SW480 (cell line): Measurements from ENCODE around the gene ARHGEF17.
A peak's percentile ranks its signal among the peaks of the same experiment; 100 is the strongest.

Experiments used
- DNase-seq: peaks from one replicate; pipeline ENCODE4 v3.0.0-alpha.2; 2016; ENCODE audit warnings: low spot score

ARHGEF17 gene

DNA sequence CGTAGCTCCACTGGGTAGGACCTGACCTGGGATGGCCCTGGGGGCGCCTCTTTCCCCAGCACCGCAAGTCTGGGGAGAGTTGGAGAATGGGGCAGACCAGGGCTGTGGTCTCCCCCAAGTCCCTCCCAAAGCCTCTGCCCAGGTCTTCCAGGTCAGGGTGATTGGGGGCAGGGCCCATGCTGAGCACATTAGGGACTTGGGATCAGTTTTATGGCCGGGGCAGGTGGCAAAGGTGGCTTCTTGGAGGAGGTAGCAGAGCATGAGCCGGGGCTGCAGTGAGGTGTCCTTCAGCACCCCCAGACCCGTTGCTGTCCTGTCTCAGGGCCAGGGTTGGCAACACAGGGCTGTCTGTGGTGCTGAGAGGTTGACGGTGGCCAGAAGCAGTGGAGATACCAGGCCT lies 74.1 kb downstream of the ARHGEF17 start:
- no peak for DNase-seq

DNA sequence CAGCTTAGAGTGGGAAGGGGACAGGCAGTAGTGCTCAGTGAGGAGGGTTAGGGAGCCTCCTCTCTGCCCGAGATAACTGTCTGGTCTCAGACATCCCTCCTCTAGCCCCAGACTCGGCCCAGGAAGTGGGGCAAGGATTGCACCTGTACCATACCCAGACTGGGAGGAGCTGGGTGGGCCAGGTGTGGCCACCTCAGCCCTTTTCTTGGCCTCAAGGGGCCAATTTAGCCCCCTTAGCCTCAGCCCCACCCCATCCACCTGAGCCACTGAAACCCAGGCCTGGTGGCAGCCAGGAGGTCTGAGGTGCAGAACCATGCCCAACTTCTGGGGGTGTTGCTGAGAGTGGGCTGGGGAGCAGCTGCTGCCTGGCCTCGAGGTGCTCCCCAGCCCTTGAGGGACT lies 74.7 kb downstream of the ARHGEF17 start:
- DNase-seq, result no peak

GRCh38 chr11:73383249-73384124 lies 75.4 kb downstream of the ARHGEF17 start:
- no peak for DNase-seq

DNA sequence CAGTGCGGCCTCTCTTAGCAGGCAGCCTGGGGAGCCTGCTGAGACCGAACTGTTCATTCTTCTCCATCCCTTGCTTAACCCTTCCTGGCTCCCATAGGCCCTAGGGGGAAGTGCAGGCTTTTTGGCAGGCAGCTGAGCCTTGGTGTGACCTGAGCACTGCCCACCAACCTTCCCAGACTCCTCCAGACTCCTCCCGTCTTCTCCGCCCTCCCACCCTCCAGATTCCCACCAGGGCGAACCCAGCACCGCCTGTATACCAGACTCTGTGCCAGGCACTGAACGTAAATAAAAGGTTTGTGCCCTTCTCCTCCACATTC lies 76.0 kb downstream of the ARHGEF17 start:
- DNase-seq, result no peak

- no peak for DNase-seq
Observed at GRCh38 chr11:73384531-73384871, 76.4 kb downstream of the ARHGEF17 start.

DNA sequence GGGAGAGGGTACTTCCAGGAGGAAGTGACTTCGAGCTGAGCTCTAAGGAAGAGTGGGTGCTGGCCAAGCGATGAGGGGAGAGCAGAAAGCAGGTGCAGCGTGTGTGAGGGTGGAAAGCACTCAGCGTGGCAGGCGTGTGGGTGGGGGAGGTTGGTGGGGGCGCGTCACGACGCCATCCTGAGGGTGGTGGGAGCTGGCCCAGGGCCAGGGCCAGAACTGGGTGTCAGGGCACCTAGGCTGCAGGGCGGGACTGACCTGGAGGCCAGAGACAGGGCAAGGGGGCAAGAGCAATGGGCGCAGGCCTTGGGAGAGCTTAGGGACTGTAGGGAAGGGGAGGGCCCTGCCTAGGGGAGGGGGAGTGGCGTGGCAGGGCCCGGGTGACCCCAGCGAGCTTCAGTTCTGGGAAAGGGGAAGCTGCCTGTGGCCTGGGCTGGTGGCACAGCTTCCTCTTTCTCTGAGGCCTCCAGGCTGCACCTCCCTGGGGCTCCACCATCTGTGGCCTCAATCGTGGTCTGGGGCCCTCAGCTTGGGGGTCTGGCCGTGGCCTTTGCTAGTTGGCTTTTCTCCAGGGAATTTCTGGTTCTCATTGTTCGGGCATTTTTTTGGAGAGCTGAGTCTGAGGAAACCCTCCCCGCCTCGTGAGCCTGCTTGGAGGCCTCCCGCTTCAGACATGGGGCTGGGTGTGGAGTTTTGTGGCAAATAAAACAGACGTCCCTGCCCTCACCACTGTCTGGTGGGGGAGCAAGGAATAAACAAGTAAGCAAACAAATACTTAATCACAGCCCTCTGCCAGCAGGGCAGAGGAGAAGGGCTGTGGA lies 77.0 kb downstream of the ARHGEF17 start:
- DNase-seq, result no peak

DNA sequence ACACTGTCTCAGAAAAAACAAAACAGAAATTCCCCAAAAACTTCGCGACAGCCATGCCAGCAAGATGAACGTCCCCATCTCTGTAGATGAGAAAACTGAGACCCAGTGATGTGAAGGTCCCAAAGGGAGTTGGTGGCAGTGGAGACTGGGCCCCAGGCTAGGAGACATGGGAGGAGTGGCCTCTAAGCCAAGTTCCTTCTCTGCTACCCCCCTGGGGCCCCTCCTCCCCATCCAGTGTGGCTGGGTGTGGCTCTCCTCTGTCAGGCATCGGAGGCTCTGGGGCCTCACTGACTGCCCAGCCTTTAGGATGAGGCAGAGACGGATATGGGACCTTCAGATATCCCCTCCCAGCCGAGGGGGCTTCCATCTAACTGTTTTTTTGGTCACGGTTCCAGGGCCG lies 77.9 kb downstream of the ARHGEF17 start:
- DNase-seq, result no peak

GRCh38 chr11:73386546-73386945 lies 78.5 kb downstream of the ARHGEF17 start:
- no peak for DNase-seq

DNA sequence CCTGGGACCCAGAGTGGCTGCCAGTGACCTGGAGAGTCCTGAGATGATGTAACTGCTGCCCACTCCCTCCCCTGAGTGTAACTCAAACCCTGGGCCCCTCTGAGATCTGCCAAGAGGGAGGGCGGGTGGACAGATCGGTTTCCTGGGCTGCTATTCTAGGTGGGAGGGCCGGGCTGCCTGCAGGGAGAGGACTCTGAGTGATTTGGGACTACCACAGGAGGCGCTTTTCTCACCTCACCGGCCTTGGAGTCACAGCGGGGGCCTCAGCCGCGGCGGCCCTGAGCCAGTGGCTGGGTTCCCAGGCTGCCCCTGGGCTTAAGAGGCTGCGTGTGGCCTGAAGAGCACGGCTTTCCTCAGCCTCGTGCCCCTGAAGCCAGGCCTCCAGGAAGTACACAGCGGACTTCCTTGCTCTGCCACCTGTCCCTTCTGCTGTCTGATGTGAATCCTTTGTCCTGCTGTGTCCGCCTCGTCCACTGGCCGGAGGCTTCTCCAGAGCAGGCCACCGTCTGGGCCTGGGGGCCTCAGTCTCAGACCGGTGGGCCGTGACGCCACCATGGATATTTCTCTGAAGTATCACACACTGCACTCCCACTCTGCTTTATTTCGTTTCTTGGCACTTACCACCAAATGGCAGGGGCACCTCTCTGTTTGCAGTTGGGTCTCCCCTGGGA lies 79.7 kb downstream of the ARHGEF17 start:
- DNase-seq, result no peak

DNA sequence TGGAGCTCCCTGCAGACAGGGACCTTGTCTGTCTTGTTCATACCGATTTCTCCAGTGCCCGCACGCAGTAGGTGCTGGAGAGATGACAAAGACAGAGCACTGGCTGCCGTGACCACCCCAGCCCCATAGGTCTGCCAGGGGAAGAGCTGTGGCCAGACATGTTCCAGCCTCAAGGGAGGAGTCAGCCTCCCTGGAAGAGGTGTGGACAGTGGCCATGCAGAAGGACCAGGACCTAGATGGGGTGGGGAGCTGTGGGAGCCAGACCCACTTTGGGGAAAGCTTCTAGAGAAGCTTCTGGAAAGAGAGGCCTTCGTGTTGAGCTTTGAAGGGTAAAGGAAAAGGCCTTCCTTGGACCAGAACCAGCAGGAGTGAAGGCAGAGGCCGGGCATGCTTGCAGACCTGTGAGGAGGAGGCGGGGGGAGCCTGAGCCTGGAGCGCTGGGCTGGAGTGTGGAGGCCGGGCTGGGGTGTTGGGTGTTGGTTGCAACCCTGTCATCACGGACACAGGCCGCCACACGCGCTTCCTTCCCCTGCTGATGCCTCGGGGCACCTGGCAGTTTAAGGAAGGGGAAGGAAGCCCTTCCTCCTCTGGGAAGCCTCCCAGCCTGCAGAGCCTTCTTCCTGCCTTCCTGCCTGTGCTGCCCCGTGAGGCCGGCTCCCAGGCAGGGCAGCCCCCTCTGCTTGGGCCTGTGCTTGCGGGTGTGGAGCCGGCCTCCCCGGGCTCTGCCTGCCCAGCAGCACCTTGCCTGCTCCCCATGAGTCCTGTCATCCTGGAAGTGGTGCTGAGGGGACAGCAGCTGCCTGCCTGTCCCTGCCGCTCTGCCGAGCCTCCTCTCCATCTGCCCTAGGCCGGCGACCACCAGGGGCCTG lies 80.4 kb downstream of the ARHGEF17 start:
- DNase-seq, result no peak

- no peak for DNase-seq
Observed at GRCh38 chr11:73389134-73389525, 81.1 kb downstream of the ARHGEF17 start.

GRCh38 chr11:73389916-73390315 lies 81.8 kb downstream of the ARHGEF17 start:
- DNase-seq, result no peak

DNA sequence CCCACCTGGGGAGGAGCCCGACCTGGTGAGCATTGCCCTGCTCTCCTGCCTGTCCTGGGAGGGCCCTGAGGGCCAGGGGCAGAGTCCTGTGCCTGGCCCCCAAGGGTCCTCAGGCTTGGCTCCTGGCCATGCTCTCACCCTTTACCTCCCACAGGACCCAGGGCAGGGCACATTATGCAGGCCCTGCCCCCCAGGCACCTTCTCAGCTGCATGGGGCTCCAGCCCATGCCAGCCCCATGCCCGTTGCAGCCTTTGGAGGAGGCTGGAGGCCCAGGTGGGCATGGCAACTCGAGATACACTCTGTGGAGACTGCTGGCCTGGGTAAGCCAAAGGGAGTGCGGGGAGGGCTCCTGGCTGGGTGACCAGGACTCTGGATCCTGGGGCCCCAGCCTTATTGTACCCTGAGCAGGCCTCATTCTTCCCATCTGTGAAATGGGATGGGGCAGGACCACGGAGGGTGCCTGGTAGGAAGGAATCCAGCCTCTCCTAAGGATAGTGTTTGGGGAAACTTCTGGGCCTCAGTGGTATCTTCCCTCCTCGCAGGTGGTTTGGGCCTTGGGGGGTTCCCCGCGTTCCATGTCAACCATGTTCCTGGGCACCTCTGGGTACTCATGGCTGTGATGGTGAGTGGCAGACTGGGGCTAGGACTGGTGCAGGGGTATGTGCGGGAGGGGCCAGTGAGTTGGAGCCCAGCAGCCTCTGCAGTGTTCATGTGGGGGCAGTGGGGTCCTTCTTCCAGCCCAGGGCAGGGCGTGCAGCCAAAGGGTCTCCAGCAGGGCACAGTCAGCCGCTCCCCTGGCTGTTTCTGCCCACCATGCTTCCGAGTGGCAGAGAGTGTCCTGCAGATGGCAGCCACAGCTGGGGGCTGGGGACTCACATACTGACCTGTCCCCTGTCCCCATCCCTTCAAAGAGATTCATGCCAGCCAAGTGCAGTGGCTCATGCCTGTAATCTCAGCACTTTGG lies 82.8 kb downstream of the ARHGEF17 start:
- no peak for DNase-seq

DNA sequence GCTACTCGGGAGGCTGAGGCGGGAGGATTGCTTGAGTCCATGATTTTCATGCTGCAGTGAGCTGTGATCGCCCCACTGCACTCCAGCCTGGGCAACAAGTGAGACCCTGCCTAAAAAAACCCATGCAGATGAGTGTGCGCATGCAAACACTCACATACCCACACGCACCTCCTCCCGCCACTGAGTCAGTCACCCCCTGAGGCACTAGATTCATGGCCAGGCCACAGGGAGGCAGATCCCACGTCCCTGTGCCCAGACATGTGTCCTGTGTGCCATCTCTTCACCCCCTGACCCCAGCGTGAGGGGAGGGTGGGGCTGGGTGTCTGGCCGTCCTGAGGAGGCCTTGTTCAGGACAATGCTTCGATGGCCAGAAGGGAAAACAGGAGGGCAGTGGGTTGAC lies 83.6 kb downstream of the ARHGEF17 start:
- DNase-seq, result no peak

GRCh38 chr11:73392108-73393010 lies 84.3 kb downstream of the ARHGEF17 start:
- DNase-seq, result no peak

GRCh38 chr11:73393011-73393380 lies 84.9 kb downstream of the ARHGEF17 start:
- no peak for DNase-seq

DNA sequence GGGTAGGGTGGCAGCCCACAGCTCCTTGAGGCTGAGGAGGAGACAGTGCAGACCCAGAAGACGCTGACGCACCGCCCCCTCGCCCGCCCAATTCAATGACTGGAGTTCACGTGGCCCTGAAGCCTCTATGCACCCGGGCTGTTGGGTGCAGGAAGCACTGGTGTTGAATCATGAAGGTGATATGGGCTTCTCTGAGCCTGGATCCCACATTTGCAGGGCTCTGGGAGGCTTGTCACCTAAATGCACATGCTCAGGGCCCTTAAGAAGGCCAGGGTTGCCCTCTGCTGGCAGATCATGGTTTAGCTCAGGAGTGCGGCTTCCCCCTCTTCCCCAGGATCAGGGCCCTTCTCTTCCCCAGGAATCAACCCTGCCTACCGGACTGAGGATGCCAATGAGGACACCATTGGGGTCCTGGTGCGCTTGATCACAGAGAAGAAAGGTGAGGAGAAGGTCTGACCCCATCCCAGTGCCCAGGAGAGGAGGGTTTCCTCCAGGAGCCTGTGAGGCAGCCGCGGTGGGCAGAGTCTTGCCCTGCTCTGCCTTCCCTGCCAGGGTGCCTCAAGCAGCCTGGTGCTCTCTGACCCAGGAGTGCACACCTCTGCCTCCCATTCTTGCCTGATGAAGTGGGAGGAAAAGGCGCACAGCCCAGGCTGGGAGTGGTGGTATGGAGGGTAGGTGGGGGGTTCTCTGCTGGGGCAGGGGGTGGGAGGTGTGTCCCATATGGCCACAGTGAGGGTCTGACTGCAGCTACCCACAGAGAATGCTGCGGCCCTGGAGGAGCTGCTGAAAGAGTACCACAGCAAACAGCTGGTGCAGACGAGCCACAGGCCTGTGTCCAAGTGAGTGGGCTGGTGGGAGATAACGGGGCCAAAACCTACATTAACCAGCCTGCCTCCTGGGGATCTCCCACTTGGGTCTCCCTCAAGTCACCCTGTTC lies 85.7 kb downstream of the ARHGEF17 start:
- DNase-seq, result peak; percentile 74

GRCh38 chr11:73394416-73395296 lies 86.6 kb downstream of the ARHGEF17 start:
- DNase-seq, result no peak
